Testis (tissue), 2 donors: ENCODE results near the gene ACOX3.

ENCODE experiments used
- POLR2A ChIP-seq: fragments of 450-650 bp; IDR thresholded peaks from one replicate; pipeline ENCODE4 v1.6.1; 2017; ENCODE audit warnings: antibody characterized with exemption, mild to moderate bottlenecking, moderate library complexity
- TF ChIP-seq, protein P1 (sequence below), 3 experiments: fragments of 450-650 bp in 2 of 3; fragments of 200-600 bp in 1 of 3; sonication (generic) in 1 of 3; IDR thresholded peaks; one replicate each; pipeline ENCODE4 v1.5.1; 2016 to 2019; ENCODE audit warnings: antibody characterized with exemption in 3 of 3, mild to moderate bottlenecking in 2 of 3, moderate library complexity in 1 of 3

DNA sequence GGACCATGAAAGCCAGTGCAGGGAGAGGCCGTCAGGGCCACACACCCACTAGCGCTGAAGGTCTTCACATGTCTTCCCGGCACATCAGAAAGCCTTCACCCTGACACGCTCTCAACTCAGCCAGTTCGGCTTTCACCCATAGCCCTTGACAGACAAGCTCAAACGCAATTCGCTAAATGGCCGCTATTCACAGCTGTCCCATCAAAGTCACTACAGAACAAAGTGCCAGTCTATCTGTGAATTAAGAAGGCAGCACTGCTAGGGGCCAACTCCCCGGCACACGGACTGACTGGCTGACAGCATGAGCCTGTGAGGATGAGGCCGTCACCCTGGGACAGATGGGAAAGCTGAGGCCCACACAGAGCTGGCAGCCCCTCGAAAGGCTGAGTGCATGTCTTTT is 45.7 kb downstream of the ACOX3 start:
- TF ChIP-seq, protein P1, sequence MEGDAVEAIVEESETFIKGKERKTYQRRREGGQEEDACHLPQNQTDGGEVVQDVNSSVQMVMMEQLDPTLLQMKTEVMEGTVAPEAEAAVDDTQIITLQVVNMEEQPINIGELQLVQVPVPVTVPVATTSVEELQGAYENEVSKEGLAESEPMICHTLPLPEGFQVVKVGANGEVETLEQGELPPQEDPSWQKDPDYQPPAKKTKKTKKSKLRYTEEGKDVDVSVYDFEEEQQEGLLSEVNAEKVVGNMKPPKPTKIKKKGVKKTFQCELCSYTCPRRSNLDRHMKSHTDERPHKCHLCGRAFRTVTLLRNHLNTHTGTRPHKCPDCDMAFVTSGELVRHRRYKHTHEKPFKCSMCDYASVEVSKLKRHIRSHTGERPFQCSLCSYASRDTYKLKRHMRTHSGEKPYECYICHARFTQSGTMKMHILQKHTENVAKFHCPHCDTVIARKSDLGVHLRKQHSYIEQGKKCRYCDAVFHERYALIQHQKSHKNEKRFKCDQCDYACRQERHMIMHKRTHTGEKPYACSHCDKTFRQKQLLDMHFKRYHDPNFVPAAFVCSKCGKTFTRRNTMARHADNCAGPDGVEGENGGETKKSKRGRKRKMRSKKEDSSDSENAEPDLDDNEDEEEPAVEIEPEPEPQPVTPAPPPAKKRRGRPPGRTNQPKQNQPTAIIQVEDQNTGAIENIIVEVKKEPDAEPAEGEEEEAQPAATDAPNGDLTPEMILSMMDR (IDR thresholded peaks at IDR 0.05): no peak
- no peak for TF ChIP-seq POLR2A
